ENCODE results near the gene SBNO1.
"Not testable (repeated sequence)": the region's sequence is repeated elsewhere in the genome, so short reads cannot be mapped to it uniquely, and the experiment has no call there.

Gene SBNO1

GRCh38 chr12:123250471-123251383 lies 113.9 kb downstream of the SBNO1 start:
- no peak for DNase-seq (ENCODE audit: low read depth in 2 of 2, low spot score in 1 of 2)

GRCh38 chr12:123248996-123249741 lies 115.5 kb downstream of the SBNO1 start:
- not testable (repeated sequence) for DNase-seq (ENCODE audit: low read depth in 2 of 2, low spot score in 1 of 2)

GRCh38 chr12:123248129-123248528 lies 116.5 kb downstream of the SBNO1 start:
- DNase-seq (ENCODE audit: low read depth in 2 of 2, low spot score in 1 of 2): not testable (repeated sequence)

- no peak for DNase-seq (ENCODE audit: low read depth in 2 of 2, low spot score in 1 of 2)
These were observed 119.0 kb downstream of the SBNO1 start for GRCh38 chr12:123245678-123246077.

GRCh38 chr12:123243671-123244262 lies 120.9 kb downstream of the SBNO1 start:
- no peak for DNase-seq (ENCODE audit: low read depth in 2 of 2, low spot score in 1 of 2)

- DNase-seq (ENCODE audit: low read depth in 2 of 2, low spot score in 1 of 2): no peak
These were observed 122.3 kb downstream of the SBNO1 start for GRCh38 chr12:123242116-123242904.

Measured in stimulated activated CD8-positive, alpha-beta memory T cell treated with anti-CD3 and anti-CD28 coated beads, Interleukin-4, amount 100 ng/mL, for 4 hours (primary cell).